HG03159 (cell line): ENCODE data around the gene LCNL1.

Experiments used
- ATAC-seq: cut with Tn5 transposase; IDR thresholded peaks from one replicate; pipeline ENCODE4 v1.9.1; 2021; ENCODE audit warnings: mild to moderate bottlenecking, moderate library complexity; ENCODE audit not compliant: unreplicated experiment

LCNL1 gene

GRCh38 chr9:136958473-136958872 lies 24.3 kb upstream of the LCNL1 start:
- no peak for ATAC-seq

GRCh38 chr9:136958898-136959850 lies 23.6 kb upstream of the LCNL1 start:
- no peak for ATAC-seq

- ATAC-seq, result no peak
Measured at GRCh38 chr9:136960212-136960937, 22.4 kb upstream of the LCNL1 start.

- ATAC-seq, result no peak
Measured at GRCh38 chr9:136960938-136961275, 21.9 kb upstream of the LCNL1 start.

GRCh38 chr9:136961279-136962065 lies 21.3 kb upstream of the LCNL1 start:
- no peak for ATAC-seq

GRCh38 chr9:136962163-136962562 lies 20.6 kb upstream of the LCNL1 start:
- ATAC-seq, result no peak

GRCh38 chr9:136962701-136963248 lies 20.0 kb upstream of the LCNL1 start:
- ATAC-seq, result no peak

- ATAC-seq, result no peak
Measured at GRCh38 chr9:136963341-136963740, 19.5 kb upstream of the LCNL1 start.

GRCh38 chr9:136963751-136964150 lies 19.0 kb upstream of the LCNL1 start:
- ATAC-seq, result no peak

- ATAC-seq, result no peak
Measured at GRCh38 chr9:136964171-136964689, 18.6 kb upstream of the LCNL1 start.

GRCh38 chr9:136964833-136965422 lies 17.9 kb upstream of the LCNL1 start:
- ATAC-seq, result no peak

- ATAC-seq, result no peak
Measured at GRCh38 chr9:136965771-136966484, 16.9 kb upstream of the LCNL1 start.

- ATAC-seq, result no peak
Measured at GRCh38 chr9:136968333-136969127, 14.3 kb upstream of the LCNL1 start.

- no peak for ATAC-seq
Measured at GRCh38 chr9:136969150-136969549, 13.6 kb upstream of the LCNL1 start.

- ATAC-seq, result no peak
Measured at GRCh38 chr9:136969774-136970173, 13.0 kb upstream of the LCNL1 start.

GRCh38 chr9:136970361-136970760 lies 12.4 kb upstream of the LCNL1 start:
- ATAC-seq, result no peak

GRCh38 chr9:136971746-136972145 lies 11.0 kb upstream of the LCNL1 start:
- ATAC-seq, result no peak

GRCh38 chr9:136972335-136972734 lies 10.5 kb upstream of the LCNL1 start:
- no peak for ATAC-seq

GRCh38 chr9:136972743-136973142 lies 10.1 kb upstream of the LCNL1 start:
- ATAC-seq, result no peak
